Measurements from ENCODE around the gene USP24. TPM values are rescaled to one million over a fixed set of nuclear protein-coding genes. Genes with fewer than 3 reads are reported as not detected.

Gene USP24
- total and polyA plus RNA-seq, 11 donors, result 13.9 to 53.7 (median 35.4) TPM

GRCh38 chr1:55235722-55236121 lies 20.6 kb upstream of the USP24 start:
- Histone ChIP-seq H3K4me3 (no peak overlapping the region), H3K27me3 (no peaks in the 10 kb centered on the region), H3K36me3 (no peaks in the 10 kb centered on the region), H3K4me1 (peaks cover 0 to 4% (median 0%) of the 10 kb centered on the region in 12 donors), H3K9me3 (no peaks in the 10 kb centered on the region), H3K27ac (no peak overlapping the region)
- TF ChIP-seq CTCF (IDR thresholded peaks at IDR 0.05), result no peak
- TF ChIP-seq POLR2A (IDR thresholded peaks at IDR 0.05), result no peak
- intact Hi-C loops (cut with DNase I), result no loop called here
- no peak for ATAC-seq
- DNase-seq, result no peak
- WGBS, 4 donors, result 49 to 64% (median 61%) methylated on average over 4 of the region's 4 CpGs

GRCh38 chr1:55234016-55234415 lies 18.9 kb upstream of the USP24 start:
- DNase-seq (no peak), ATAC-seq (no peak)
- no peaks in the 10 kb centered on the region for H3K36me3 ChIP-seq
- no peak overlapping the region for H3K27ac ChIP-seq
- intact Hi-C loops (cut with DNase I), result no loop called here
- TF ChIP-seq CTCF (IDR thresholded peaks at IDR 0.05) (no peak), POLR2A (IDR thresholded peaks at IDR 0.05) (no peak)
- H3K4me3 ChIP-seq, result no peak overlapping the region
- no peaks in the 10 kb centered on the region for H3K9me3 ChIP-seq
- peaks cover 0 to 12% (median 0%) of the 10 kb centered on the region in 12 donors for H3K4me1 ChIP-seq
- no peaks in the 10 kb centered on the region for H3K27me3 ChIP-seq
- WGBS, 4 donors, result 95 to 98% (median 96%) methylated on average over 3 of the region's 3 CpGs

- ATAC-seq, result no peak
- Histone ChIP-seq H3K9me3 (no peaks in the 10 kb centered on the region), H3K4me1 (peaks cover 0 to 12% (median 0%) of the 10 kb centered on the region in 12 donors), H3K27ac (no peak overlapping the region), H3K4me3 (no peak overlapping the region), H3K27me3 (no peaks in the 10 kb centered on the region), H3K36me3 (no peaks in the 10 kb centered on the region)
- no peak for DNase-seq
- WGBS, 4 donors, result 72 to 74% (median 72%) methylated on average over 5 of the region's 5 CpGs
- intact Hi-C loops (cut with DNase I), result no loop called here
- no peak for TF ChIP-seq POLR2A (IDR thresholded peaks at IDR 0.05)
- no peak for TF ChIP-seq CTCF (IDR thresholded peaks at IDR 0.05)
Observed at GRCh38 chr1:55233145-55233777, 18.1 kb upstream of the USP24 start.

GRCh38 chr1:55232448-55233144 lies 17.4 kb upstream of the USP24 start:
- peaks cover 0 to 12% (median 0%) of the 10 kb centered on the region in 12 donors for H3K4me1 ChIP-seq
- H3K9me3 ChIP-seq, result peaks cover 0 to 7% (median 2%) of the 10 kb centered on the region in 12 donors
- WGBS, 4 donors, result 73 to 79% (median 76%) methylated on average over 6 of the region's 6 CpGs
- ATAC-seq (no peak), DNase-seq (no peak)
- H3K4me3 ChIP-seq, result no peak overlapping the region
- TF ChIP-seq POLR2A (IDR thresholded peaks at IDR 0.05), result no peak
- no peak for TF ChIP-seq CTCF (IDR thresholded peaks at IDR 0.05)
- intact Hi-C loops (cut with DNase I), result no loop called here
- no peaks in the 10 kb centered on the region for H3K27me3 ChIP-seq
- no peaks in the 10 kb centered on the region for H3K36me3 ChIP-seq
- no peak overlapping the region for H3K27ac ChIP-seq
